ENCODE measurements around the gene C4orf36.

The C4orf36 gene, protein sequence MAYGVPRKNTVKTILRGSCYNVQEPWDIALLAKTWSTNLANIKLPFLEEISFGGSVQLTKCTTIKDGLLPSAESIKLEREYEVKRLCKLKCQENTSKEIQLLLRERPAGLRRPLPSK

DNA sequence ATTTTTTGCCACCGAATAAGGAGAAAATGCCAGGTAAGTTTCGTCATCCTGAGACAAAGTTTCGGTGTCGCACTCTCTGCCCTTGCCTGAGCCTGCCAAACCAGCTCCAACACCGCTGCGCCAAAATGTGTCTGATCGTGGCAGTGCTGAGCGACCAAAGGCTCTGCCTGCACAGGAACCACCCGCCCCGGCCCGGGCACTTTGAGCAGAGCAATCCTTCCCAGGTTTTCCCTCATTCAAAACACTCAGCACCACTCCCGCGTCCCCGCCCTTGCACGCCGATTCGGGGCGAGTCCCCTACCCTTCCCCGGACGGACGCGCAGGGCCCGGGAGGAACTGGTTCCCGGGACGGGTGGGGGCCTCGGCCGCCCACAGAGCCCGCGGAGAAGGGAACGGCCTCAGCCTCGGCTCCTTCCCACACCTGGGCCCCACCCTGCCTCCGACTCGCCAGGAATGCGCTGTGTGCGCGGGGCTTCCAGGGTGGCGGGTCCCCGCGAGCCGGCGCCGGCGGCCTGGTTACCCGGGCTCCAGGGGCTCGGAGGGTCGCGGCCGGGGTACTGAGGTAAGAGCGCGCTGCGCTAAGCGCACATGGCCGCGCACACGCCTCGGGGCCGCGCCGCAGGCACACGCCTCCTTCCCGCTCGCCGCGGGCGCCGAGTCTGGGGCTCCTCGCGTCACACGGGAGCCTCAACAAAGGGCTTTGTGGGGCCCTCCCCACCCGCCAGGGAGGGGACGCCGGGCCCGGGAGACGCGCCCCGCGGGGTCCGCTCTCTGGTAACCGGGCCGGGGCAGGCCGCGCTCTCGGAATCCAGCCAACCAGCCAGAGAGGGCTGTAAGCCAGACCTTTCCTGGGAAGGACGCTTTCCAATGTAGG lies at the start of gene C4orf36:
C4orf36 (minus strand) TSS at position 661 of the 874 bp plus-strand sequence. CDS start 902 bp downstream, outside the sequence.
- DNase-seq (ENCODE audit: low spot score) = peak; percentile 31

DNA sequence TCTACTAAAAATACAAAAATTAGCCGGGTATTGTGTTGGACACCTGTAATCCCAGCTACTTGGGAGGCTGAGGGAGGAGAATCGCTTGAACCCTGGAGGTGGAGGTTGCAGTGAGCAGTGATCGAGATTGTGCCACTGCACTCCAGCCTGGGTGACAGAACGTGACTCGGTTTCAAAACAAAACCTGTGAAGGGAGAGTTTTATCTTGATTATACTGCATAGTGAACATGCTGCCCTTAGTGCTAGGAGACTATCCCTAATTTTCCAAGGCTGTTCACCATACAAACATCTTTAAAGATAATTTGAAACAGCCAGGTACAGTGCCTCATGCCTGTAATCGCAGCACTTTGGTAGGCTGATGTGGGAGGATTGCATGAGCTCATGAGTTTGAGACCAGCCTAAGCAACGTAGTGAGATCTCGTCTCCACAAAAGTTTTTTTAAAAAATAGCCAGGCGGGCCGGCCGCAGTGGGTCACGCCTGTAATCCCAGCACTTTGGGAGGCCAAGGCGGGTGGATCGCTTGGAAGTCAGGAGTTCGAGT lies 48.8 kb upstream of the C4orf36 start:
- no peak for DNase-seq (ENCODE audit: low spot score)

DNA sequence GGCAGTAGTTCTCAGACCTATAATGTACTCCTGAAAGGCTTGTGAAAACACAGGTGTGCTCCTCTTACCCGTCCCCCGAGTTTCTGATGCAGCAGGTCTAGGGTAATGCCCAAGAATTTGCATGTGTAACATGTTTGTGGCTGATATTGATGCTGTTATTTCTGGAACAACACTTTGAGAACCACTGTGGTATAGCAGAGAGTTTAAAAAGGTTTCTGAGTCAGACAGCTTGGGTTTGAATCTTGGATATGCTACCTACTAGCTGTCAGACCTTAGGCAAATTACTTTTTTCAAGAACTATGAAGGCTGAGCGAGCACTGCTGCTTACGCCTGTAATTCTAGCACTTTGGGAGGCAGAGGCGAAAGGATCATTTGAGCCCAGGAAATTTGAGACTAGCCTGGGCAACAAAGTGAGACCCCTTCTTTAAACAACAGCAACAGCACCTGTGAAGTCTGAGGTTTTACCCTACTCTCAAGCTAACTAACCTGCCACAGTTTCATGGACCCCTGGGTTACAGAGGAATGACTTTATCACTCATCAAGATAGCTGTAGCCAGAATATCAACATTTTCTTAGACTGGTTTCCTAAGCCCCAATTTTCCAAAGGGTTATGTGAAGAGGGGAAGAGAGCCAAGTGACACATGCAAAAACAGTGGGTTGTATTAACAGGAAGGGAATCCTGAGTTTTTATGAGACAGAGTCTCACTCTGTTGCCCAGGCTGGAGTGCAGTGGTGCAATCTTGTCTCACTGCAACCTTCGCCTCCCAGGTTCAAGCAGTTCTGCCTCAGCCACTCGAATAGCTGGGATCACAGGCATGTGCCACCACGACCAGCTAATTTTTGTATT lies 47.7 kb upstream of the C4orf36 start:
- DNase-seq (ENCODE audit: low spot score) = peak; percentile 37

DNA sequence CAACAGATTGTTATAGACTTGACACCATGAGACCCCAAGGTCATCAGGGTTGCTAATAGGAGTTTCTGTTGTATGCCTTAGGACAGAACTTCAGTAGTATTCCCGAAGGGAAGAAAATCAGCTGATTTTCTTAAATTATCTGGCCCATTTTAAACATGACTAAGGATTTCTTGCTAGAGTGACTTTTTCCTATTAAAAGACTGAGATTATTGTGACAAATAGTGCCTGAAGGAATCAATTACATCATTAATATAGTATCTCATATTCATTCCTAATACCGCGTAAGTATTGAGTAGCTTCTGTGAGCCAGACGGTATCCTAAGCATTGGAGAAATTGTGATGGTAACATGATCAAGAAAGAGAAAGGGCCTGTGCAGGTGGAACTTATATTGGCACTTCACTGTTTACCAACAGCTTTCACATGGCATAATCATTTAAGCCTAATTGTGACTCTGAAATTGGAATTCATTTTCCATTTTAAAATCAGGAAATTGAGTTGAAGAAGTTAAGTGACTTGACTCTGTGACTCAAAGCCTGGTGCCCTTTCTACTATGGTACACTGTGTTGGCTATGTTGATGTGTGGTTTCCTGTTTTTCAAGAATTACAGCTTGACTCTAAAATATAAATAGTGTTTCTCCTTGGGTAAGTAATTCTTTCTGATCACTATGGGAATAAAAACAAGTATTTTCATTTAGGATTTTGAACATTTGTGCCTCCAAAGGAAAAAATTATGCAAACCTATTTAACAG lies 46.7 kb upstream of the C4orf36 start:
- peak; percentile 39 for DNase-seq (ENCODE audit: low spot score)

DNA sequence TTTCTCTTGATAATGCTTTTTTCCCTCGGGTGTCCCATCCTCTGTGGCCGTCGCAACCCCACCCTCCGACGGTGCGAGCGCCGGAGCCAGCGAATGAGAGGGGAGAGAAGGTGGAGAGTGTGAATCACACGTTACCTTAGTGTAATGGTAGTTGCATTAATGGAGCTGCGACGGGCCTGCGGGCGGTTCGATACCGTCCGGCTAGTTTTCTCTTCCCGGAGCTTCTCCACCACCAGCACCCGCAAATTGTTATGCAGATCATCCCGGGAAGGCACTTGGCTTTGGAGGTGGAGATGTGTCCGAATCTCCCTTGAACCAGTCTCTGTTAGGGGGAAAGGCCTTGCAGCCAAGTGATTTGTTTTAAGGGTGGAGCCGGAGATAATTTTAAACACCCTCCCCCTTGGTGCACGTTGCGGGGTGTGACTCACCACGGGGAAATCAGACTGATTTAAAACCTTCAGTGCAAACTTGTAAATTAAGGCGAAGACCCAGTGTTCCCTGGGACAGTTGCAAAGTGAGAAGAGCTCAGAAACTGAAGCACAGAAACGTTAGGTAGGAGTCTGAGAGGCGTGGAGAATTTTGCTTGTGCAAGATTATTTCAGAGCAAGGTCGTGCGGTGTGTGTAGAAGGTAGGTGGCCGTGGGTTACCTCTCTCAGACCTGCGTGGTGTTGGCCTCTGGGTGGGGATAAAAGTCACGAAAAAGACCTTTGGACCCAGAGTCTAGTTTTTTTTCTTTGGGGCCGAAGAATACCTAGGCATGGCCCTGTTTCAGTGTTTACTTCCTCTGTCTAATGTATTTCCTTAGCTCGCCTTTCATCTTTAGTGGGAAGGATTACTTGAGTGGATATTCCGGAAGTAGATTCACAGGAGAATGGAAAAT lies 43.9 kb upstream of the C4orf36 start:
- DNase-seq (ENCODE audit: low spot score) = peak; percentile 80

DNA sequence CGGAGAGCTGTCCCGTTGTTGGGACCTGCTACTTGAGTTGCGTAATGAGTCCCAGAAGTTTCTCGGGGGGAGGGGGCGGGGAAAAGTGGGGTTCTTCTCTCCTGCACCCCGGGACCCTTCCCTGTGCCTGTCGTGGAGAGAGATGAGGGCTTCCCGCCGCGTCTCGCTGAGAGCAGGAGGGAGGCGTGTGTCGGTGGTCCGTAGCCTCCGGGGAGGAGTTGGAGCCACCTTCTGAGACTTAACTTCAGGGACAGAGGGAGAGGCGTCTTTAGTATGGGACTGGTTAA lies 43.3 kb upstream of the C4orf36 start:
- no peak for DNase-seq (ENCODE audit: low spot score)

DNA sequence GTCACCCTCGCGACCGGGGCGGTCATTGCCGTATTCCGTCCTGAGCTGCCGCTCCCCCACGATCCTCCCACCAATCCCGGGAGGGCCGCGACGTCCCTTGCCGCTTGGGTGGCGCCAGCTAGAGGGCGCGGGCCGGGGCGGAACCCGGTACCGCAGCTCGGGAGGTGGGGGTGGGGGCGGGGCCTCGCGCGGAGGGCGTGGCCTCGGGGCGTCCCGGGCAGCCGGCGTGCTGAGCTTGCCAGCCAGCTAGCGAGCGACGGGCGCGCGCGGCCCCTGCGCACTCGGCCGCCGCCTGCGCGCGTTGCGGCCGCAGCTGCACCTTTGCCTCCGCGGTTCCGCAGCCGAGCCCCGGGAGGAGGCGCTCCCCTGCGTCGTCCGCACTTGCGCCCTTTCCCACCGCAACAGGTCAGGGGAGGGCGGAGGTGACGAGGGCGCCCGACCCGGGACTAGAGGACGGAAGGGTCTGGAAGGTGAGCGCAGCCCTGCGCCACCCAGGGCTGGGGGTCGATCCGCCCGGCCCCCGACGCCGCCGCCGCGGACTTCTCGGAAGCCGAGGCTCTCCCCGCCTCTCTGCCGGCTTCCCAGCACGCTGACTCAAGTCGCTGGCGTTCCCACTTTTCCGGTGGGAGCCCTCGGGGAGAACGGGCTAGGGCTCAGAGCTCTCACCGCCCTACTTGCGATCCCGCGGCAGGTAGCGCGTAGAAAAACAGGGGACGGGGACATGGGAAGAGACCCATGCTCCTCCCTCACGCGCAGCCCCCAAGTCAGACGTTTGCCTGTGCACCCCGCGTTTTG lies 42.7 kb upstream of the C4orf36 start, which contains the start of gene AFF1:
AFF1 (plus strand) TSS at position 241 of the 795 bp plus-strand sequence. CDS start 13,523 bp downstream, outside the sequence.
- DNase-seq (ENCODE audit: low spot score) = peak; percentile 90

DNA sequence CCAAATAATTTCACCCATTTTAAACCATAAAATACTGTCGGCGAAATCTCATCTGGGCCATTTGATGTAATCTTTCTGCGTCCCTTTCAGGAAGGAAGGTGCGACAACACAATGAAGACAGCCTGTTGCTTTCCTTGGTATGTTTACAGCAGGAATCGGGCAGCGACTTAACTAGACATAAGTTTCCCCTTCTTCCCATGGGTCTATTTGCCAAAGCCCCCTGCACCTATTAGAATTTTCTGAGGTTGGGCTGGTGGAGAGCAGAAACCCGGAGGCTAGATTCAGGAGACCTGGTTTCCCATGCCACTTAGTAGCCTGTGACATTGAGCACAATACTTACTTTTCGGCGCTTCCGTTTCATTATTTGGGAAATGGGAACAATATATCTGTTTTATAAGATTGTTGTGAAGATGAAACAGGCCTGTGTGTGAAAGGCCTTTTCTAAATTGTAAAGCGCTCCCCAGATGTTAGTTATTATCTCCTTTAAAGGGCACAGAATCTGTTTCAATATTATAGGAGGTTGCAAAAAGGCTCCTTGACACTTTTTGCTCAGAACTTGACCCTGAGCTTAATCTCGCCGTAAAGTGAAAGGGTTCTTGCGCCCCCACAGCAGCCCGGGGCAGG lies 42.0 kb upstream of the C4orf36 start:
- DNase-seq (ENCODE audit: low spot score) = no peak

DNA sequence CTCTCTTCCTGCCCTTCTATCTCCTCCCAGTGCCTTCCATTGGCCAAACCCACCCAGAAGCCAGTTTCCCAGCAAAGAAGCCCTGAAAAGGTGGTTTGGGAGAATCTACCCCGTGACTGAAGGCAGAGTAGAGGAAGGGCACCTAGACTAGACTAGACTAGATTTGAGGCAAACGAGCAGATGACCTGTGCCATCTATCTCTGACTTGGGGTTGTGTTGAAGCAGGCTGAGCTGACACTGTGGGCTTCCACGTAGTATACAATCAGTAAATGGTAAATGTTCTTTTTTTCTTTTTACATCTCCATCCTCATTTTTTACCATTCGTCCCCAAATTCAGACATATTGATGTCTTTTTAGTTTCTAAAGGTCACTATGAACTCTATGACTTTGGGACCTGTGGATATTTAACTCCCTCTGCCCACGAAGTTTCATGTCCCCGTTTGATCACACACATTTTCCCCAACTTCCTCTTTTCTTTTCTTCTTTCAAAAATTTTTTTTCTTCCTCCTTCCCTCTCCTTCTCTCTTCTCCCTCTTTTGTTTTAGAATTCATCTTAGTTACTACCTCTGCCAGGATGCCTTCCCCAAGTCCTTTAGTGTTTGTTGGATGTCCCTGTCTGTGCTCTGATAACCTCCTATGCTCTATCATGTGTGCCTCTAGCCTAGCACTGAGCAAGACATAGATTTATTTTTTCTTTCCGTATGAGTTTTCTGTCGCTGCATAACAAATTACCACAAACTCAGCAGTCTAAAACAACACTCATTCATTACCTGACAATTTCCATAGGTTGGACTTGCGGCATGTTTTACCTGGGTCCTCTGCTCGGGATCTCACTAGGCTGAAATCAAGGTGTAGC lies 36.4 kb upstream of the C4orf36 start:
- DNase-seq (ENCODE audit: low spot score) = no peak

DNA sequence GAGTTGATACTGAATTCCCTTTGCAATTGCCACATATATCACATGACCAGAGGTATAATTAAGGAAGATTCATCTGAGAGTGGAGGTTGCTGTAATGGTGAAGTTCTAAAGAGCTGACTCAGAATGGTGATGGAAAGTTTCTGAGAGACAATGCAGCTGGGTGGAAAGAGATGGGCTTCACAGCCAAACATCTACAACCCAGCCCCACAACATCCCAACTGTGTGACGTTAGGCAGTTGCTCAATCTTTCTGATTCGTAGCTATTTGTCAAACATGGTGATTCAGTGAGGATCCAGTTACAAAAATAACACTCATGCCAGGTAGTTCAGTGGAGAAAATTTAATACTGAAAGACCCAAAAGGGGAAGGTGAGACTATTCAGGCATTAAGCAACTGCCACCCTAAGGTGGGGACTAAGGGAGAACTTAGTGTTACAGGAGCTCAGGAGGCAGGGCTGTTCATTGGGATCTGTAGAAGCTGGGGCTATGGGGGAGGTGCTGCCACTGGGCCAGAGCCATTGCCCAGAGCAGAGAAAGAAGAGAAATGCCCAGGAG lies 35.7 kb upstream of the C4orf36 start:
- no peak for DNase-seq (ENCODE audit: low spot score)

DNA sequence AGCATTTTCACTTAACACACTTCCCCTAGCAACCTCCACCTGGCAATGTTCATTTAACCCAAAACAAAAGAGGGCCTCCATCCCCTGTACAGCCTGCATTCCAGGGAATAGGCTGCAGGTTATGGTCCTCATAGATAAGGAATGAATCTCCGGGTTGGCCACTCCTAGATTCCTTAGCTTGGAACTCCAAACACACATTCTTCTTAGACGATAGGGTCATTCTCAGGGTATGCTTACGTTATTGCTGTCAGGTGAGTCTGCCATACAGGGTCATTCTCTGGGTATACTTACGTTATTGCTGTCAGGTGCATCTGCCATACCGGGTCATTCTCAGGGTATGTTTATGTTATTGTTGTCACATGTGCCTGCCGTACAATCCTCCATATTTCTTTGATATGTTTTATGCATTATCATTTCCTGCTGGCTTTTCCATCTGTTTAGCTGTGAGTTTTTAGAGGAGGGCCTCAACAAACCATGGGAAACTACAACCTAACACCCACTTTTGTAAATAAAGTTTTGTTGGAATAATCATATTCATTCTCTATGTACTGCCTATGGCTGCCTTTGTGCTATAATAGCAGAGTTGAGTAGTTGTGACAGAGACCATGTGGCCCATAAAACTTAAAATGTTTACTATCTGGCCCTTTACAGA lies 34.3 kb upstream of the C4orf36 start:
- DNase-seq (ENCODE audit: low spot score) = no peak

DNA sequence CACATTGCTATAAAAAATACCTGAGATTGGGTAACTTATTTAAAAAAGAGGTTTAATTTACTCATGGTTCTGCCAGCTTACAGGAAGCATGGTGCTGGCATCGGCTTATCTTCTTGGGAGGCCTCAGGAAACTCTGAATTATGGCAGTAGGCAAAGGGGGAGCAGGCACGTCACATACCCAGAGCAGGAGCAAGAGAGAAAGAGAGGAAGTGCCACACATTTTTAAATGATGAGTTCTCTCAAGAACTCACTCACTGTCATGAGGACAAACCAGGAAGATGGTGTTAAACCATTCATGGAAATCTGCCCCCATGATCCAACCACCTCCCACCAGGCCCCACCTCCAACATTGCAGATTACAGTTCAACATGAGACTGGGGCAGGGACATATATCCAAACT lies 32.6 kb upstream of the C4orf36 start:
- no peak for DNase-seq (ENCODE audit: low spot score)

DNA sequence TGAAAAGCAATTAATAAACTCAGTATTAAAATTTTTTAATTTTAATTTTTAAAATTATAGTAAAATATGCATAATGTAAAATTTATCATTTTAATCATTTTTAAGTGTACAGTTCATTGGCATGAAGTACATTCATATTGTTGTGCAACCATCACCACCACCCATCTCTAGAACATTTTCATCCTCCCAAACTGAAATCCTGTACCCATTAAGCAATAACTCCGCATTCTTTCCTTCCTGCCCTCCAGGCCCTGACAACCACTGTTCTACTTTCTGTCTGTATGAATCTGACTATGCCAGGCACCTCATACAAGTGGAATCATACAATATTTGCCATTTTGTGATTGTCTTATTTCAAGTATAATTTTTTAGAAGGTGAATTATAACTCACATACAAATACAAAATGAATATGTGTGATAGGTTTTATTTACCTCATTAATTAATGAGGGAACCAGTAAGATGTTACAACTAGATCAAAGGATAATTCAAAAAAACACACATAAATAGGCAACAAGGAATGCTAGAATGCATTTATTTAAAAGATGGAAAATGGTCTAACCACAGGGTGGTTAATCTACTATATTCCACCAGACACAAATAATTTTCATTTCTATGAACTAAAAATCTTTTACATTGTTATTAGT lies 29.5 kb upstream of the C4orf36 start:
- no peak for DNase-seq (ENCODE audit: low spot score)

DNA sequence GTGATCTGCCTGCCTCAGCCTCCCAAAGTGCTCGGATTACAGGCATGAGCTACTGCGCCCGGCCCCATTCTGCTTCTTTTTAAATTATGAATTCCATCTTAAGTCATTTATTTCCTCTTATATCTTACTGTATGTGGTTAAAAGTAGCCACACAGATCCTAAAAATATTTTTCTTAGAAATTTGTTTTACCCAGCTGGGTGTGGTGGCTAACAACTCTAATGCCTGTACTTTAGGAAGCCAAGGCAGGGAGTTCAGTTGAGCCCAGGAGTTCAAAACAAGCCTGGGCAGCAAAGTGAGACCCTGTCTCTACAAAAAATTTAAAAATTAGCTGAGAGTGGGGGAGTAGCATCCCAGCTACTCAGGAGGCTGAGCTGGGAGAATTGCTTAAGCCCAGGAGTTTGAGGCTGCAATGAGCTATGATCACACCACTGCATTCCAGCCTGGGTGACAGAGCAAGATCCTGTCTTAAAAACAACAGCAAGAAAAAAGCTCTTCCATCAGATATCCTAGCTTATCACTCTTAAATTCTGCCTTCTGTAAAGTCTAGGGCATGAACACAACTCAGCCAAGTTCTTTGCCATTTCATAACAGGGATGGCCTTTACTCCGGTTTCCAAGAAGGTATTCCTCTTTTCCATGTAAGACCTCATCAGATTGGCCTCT lies 27.5 kb upstream of the C4orf36 start:
- DNase-seq (ENCODE audit: low spot score) = no peak

DNA sequence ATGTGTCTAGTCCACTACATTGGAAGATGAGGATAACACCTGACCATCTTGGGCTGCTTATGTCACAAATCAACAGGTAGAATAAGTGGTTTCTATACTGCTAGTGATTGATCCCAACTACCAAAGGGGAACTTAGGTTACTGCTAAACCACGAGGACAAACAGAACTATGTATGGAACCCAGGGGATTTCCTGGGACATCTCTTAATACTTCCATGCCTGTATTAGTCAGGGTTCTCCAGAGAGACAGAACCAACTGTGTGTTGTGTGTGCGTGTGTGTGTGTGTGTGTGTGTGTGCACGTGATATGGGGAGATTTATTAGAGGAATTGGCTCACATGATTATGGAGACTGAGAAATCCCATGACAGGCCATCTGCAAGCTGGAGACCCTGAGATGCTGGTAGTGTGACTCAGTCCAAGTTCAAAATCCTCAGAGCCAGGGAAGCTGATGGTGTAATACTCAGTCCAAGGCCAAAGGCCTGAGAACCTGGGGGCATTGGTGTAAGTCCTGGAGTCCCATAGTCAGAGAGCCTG lies 26.4 kb upstream of the C4orf36 start:
- no peak for DNase-seq (ENCODE audit: low spot score)

Data from activated CD4-positive, alpha-beta T cell treated with anti-CD3 and anti-CD28 coated beads, Interleukin-2, Interleukin-4, amounts not matched to agents 100 ng/mL and 50 ng/mL, durations not matched to agents 16 hours and 8 hours (primary cell).